ENCODE data around the gene RNU7-1.

GRCh38 chr12:6916426-6917200 is 27.0 kb upstream of the RNU7-1 start:
- TF ChIP-seq CTCF (IDR thresholded peaks at IDR 0.05) (no peak), EZH2 (IDR thresholded peaks at IDR 0.05; ENCODE audit: borderline replicate concordance, insufficient read depth, low read depth, low read length, poor library complexity, severe bottlenecking) (no peak)

Measured in B cell (primary cell).